OCI-LY3 (cell line): Measurements from ENCODE around the gene USP47.

ENCODE experiments used
- H2AFZ ChIP-seq: fragments of 200-600, 300-600 bp; shearing (Covaris generic); 2 replicates; pipeline ENCODE4 v1.6.0; 2014; ENCODE audit warnings: antibody characterized with exemption, low read depth, low read length
- H3K27ac ChIP-seq: fragments of 200-600, 300-600 bp; sonication (generic); 2 replicates; pipeline ENCODE4 v1.5.1; 2014; ENCODE audit warnings: mild to moderate bottlenecking, low read length, moderate library complexity, mixed read lengths
- H3K27me3 ChIP-seq: fragments of 200-600, 300-600 bp; sonication (generic); 2 replicates; pipeline ENCODE4 v1.6.1; 2014; ENCODE audit warnings: low read depth, low read length, mixed read lengths
- H3K36me3 ChIP-seq: fragments of 200-600, 300-600 bp; sonication (generic); replicated peaks from 2 replicates; pipeline ENCODE3; 2014; ENCODE audit warnings: low read depth, low read length, mixed read lengths
- H3K4me1 ChIP-seq: fragments of 300-600, 200-600 bp; sonication (generic); 2 replicates; pipeline ENCODE4 v1.6.1; 2014; ENCODE audit warnings: low read length, mixed read lengths
- H3K4me2 ChIP-seq: fragments of 200-600, 300-600 bp; sonication (generic); 2 replicates; pipeline ENCODE4 v1.6.1; 2014; ENCODE audit warnings: low read length, mixed read lengths
- H3K4me3 ChIP-seq: fragments of 300-600, 200-600 bp; sonication (generic); 2 replicates; pipeline ENCODE4 v1.5.1; 2014; ENCODE audit warnings: antibody characterized with exemption, mild to moderate bottlenecking, low read length, moderate library complexity
- H3K79me2 ChIP-seq: fragments of 300-600, 200-600 bp; shearing (Covaris generic); 2 replicates; pipeline ENCODE4 v1.6.1; 2014; ENCODE audit warnings: mild to moderate bottlenecking, low read length, mixed read lengths
- H3K9ac ChIP-seq: fragments of 300-600, 200-600 bp; shearing (Covaris generic); 2 replicates; pipeline ENCODE4 v1.6.0; 2014; ENCODE audit warnings: mild to moderate bottlenecking, low read length, moderate library complexity
- H3K9me3 ChIP-seq: fragments of 200-600, 300-600 bp; shearing (Covaris generic); 2 replicates; pipeline ENCODE4 v1.6.1; 2014; ENCODE audit warnings: low read length, mixed read lengths; ENCODE audit not compliant: insufficient read depth
- H4K20me1 ChIP-seq: fragments of 200-600, 300-600 bp; sonication (generic); 2 replicates; pipeline ENCODE4 v1.6.1; 2016; ENCODE audit warnings: low read length, mixed read lengths; ENCODE audit not compliant: insufficient read depth
- CTCF ChIP-seq: fragments of 200-600, 300-600 bp; sonication (generic); IDR thresholded peaks from 2 replicates; pipeline ENCODE4 v1.5.1; 2014; ENCODE audit warnings: antibody characterized with exemption, low read length, low read depth
- EZH2phosphoT487 ChIP-seq: fragments of 200-600 bp; shearing (Covaris generic); IDR thresholded peaks from 2 replicates; pipeline ENCODE4 v1.6.1; 2018; ENCODE audit warnings: antibody characterized with exemption, mixed run types, low read depth

Gene USP47

DNA sequence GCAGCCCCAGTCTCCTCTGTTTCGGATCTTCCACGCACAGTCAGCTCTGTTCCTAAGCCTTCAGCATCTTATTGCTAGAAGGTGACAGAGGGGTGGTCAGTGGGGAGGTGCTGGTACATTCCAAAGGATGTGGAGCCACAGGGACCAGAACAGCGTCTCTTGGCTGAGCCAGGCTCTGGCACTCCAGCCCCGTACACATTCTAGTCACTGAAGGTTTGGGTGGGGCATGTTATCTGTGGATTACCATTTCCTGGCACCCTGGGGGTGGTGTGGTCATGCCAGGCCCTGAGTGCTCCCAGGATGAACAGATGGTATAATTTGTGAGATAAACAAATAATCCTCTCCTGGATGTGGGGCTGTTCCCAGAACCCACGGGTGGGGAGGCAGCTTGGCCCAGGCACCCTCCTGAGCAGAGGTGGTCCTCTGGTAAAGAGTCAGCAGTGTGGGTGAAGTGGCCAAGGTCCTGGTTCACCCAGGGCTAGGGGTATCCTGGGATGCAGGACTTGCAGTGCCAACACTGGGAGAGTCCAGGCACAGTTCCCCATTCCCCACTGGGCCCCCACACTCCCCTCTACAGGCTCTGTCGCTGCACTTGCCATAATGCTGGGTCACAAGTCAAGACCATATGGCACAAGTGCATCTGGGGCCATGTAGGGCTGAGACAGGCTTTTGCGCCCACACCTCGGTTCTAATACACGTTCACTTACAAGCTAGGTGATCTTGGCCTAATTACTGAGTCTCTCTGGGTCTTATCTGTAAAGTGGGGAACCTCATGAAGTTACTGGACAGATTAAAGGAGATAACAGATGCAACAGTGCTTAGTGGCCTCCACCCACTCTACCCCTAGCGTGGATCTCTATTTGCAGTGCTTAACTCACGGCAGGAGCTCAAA lies 133.7 kb downstream of the USP47 start:
- no peak overlapping the region for H3K4me2 ChIP-seq
- no peak overlapping the region for H3K27ac ChIP-seq

DNA sequence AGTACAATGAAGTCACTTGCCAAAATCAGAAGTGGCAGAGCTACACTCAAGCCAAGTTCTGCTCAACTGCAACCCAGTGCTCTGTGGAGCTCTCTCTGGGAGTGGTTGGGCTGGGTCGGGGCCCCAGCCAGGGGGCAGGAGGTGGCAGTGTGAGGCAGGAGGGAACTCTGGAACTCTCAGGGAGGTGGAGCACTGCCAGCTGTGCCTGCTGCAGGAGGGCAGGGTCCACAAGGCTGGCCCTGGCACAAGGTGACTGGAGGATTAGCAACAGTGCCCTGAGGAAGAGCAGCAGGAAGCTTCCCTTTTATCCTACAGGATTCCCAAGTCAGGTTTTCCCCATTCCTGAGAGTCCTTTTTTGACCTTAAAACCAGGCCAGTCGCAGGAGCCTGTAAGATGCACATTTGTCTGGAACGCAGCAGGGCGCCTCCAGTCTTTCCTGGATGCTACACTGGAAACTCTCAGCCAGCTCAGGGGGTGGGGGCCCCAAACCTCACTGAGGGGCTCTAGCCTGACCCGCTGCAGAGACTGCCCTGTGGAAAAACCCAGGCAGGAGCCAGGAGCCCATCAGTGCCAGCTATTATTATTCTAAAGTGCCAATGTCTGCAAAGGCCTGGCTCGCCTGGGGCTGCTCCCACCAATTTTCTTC lies 134.8 kb downstream of the USP47 start:
- no peak overlapping the region for H3K4me2 ChIP-seq
- no peak for TF ChIP-seq CTCF
- TF ChIP-seq EZH2phosphoT487 = no peak
- no peaks in the 10 kb centered on the region for H3K36me3 ChIP-seq
- H3K27me3 ChIP-seq = no peaks in the 10 kb centered on the region; the same call in 1 of the 2 replicates
- no peak overlapping the region for H2AFZ ChIP-seq
- H3K9ac ChIP-seq = no peak overlapping the region
- no peak overlapping the region for H3K4me3 ChIP-seq
- H3K27ac ChIP-seq = no peak overlapping the region
- no peaks in the 10 kb centered on the region for H4K20me1 ChIP-seq
- H3K79me2 ChIP-seq = no peaks in the 10 kb centered on the region
- no peaks in the 10 kb centered on the region for H3K4me1 ChIP-seq
- no peaks in the 10 kb centered on the region for H3K9me3 ChIP-seq

More for the DNA sequence above, 133.7 kb downstream of the USP47 start:
- Histone ChIP-seq H3K36me3 (no peaks in the 10 kb centered on the region), H4K20me1 (no peaks in the 10 kb centered on the region), H3K9ac (no peak overlapping the region), H2AFZ (no peak overlapping the region), H3K9me3 (no peaks in the 10 kb centered on the region), H3K4me1 (no peaks in the 10 kb centered on the region), H3K79me2 (no peaks in the 10 kb centered on the region), H3K4me3 (no peak overlapping the region), H3K27me3 (no peaks in the 10 kb centered on the region; the same call in 1 of the 2 replicates)
- TF ChIP-seq EZH2phosphoT487 = no peak
- TF ChIP-seq CTCF = no peak

- Histone ChIP-seq H3K27ac (no peak overlapping the region), H4K20me1 (no peaks in the 10 kb centered on the region), H3K27me3 (no peaks in the 10 kb centered on the region; the same call in 1 of the 2 replicates), H2AFZ (no peak overlapping the region), H3K9ac (no peak overlapping the region), H3K36me3 (no peaks in the 10 kb centered on the region), H3K4me1 (no peaks in the 10 kb centered on the region), H3K9me3 (no peaks in the 10 kb centered on the region), H3K4me2 (no peak overlapping the region), H3K4me3 (no peak overlapping the region), H3K79me2 (no peaks in the 10 kb centered on the region)
- TF ChIP-seq CTCF = no peak
- no peak for TF ChIP-seq EZH2phosphoT487
Observed at GRCh38 chr11:11977206-11977938, 135.6 kb downstream of the USP47 start.
